Caco-2 (cell line): ENCODE data around the gene KLHL29. TPM values are rescaled to one million over a fixed set of nuclear protein-coding genes. Genes with fewer than 3 reads are reported as not detected.

Source experiments
- BruUV-seq: library from RNA; stranded (reverse); fragments of 400-500 nt; replicated peaks from 2 replicates; lab custom pipeline; 2021; lab: Mats Ljungman, UMichigan
- CTCF ChIA-PET: fragments of 300-600 bp; sonication (Branson Sonifier 250); formaldehyde crosslinking; loops from one replicate; lab custom pipeline; 2022; ENCODE audit warnings: antibody characterized with exemption; lab: Charles Lee
- POLR2A ChIA-PET: fragments of 300-600 bp; sonication (Branson Sonifier 250); formaldehyde crosslinking; loops from one replicate; lab custom pipeline; 2022; ENCODE audit warnings: antibody characterized with exemption; lab: Charles Lee
- DNase-seq, 2 experiments: peaks; one replicate each; pipeline versions ENCODE4 v3.0.0 to v3.0.0-alpha.2; 2020 to 2022
- H3K27me3 ChIP-seq: replicated peaks from 2 replicates; pipeline ENCODE4 v1.6.0; 2011; ENCODE audit warnings: low read length; ENCODE audit not compliant: control insufficient read depth, insufficient read depth
- H3K36me3 ChIP-seq: 2 replicates; pipeline ENCODE4 v1.5.1; 2011; ENCODE audit warnings: low read length; ENCODE audit not compliant: control insufficient read depth, insufficient read depth
- H3K4me1 ChIP-seq: fragments of 250-450 bp; sonication (Bioruptor Pico); 2 replicates; pipeline ENCODE4 v1.5.1; 2020; ENCODE audit warnings: mild to moderate bottlenecking
- H3K4me3 ChIP-seq: 2 replicates; pipeline ENCODE4 v1.5.1; 2011; ENCODE audit warnings: low read depth, mild to moderate bottlenecking, control low read depth, low read length
- H3K9me3 ChIP-seq: fragments of 250-450 bp; sonication (Bioruptor Pico); 2 replicates; pipeline ENCODE4 v1.5.1; 2020; ENCODE audit warnings: mild to moderate bottlenecking, moderate library complexity
- H3K27ac Mint-ChIP-seq: one replicate; pipeline ENCODE4 v1.8.0; 2022; ENCODE audit warnings: mixed read lengths; ENCODE audit not compliant: unreplicated experiment
- H3K27me3 Mint-ChIP-seq: one replicate; pipeline ENCODE4 v1.8.0; 2022; ENCODE audit warnings: mixed read lengths; ENCODE audit not compliant: insufficient read depth, unreplicated experiment
- H3K36me3 Mint-ChIP-seq: one replicate; pipeline ENCODE4 v1.8.0; 2022; ENCODE audit warnings: mild to moderate bottlenecking, mixed read lengths; ENCODE audit not compliant: insufficient read depth, unreplicated experiment
- H3K4me1 Mint-ChIP-seq: one replicate; pipeline ENCODE4 v1.8.0; 2022; ENCODE audit warnings: low read depth, mixed read lengths; ENCODE audit not compliant: unreplicated experiment
- H3K4me3 Mint-ChIP-seq: one replicate; pipeline ENCODE4 v1.8.0; 2022; ENCODE audit warnings: mild to moderate bottlenecking, moderate library complexity, mixed read lengths; ENCODE audit not compliant: unreplicated experiment
- H3K9me3 Mint-ChIP-seq: one replicate; pipeline ENCODE4 v1.8.0; 2022; ENCODE audit warnings: mixed read lengths; ENCODE audit not compliant: unreplicated experiment
- CTCF ChIP-seq, 2 experiments: fragments of 200-600 bp in 1 of 2; IDR thresholded peaks; 1 replicate in 1 of 2; 2 replicates in 1 of 2; pipeline versions ENCODE4 v1.5.1 to v1.8.0; 2011 to 2022; ENCODE audit warnings: antibody characterized with exemption in 1 of 2, control low read depth in 1 of 2, inconsistent platforms in 1 of 2, low read depth in 1 of 2, low read length in 1 of 2, mild to moderate bottlenecking in 1 of 2, moderate library complexity in 1 of 2; ENCODE audit not compliant: insufficient read depth in 1 of 2, severe bottlenecking in 1 of 2, unreplicated experiment in 1 of 2
- intact Hi-C: fragments of 100-400 bp; cut with micrococcal nuclease; formaldehyde crosslinking; loops from one replicate; pipeline ENCODE4 v1.10.0; 2022; ENCODE audit not compliant: unreplicated experiment
- total RNA-seq: library from RNA; stranded (reverse); gene quantifications from 2 replicates; pipeline ENCODE4 v1.2.3, GENCODE V29; 2022

KLHL29 gene
- total RNA-seq, 1 experiment from 2014 or later = 0.61 TPM

GRCh38 chr2:23356711-23357110, 28.3 kb upstream of the KLHL29 start:
- CTCF ChIA-PET = no interaction called here
- H3K4me1 ChIP-seq = peaks cover 10% of the 10 kb centered on the region
- Mint-ChIP-seq H3K27ac (no peak overlapping the region), H3K4me1 (peaks cover 12% of the 10 kb centered on the region), H3K36me3 (no peaks in the 10 kb centered on the region), H3K27me3 (peaks cover 17% of the 10 kb centered on the region), H3K9me3 (no peaks in the 10 kb centered on the region), H3K4me3 (no peak overlapping the region)
- H3K9me3 ChIP-seq = no peaks in the 10 kb centered on the region
- no peaks in the 10 kb centered on the region; the same call in none of the 2 replicates for H3K27me3 ChIP-seq
- no peaks in the 10 kb centered on the region for H3K36me3 ChIP-seq
- BruUV-seq = no TSS peak
- no peak overlapping the region for H3K4me3 ChIP-seq
- POLR2A ChIA-PET = no interaction called here
- intact Hi-C loops = no loop called here
- DNase-seq = no peak
- TF ChIP-seq CTCF (IDR thresholded peaks at IDR 0.05; ENCODE audit: insufficient read depth in 1 of 2, low read depth in 1 of 2, low read length in 1 of 2, severe bottlenecking in 1 of 2, unreplicated experiment in 1 of 2) = no peak

- H3K4me1 Mint-ChIP-seq = peaks cover 12% of the 10 kb centered on the region
- POLR2A ChIA-PET = no interaction called here
- no peaks in the 10 kb centered on the region for H3K9me3 Mint-ChIP-seq
- no peak for TF ChIP-seq CTCF (IDR thresholded peaks at IDR 0.05; ENCODE audit: insufficient read depth in 1 of 2, low read depth in 1 of 2, low read length in 1 of 2, severe bottlenecking in 1 of 2, unreplicated experiment in 1 of 2)
- CTCF ChIA-PET = no interaction called here
- intact Hi-C loops = no loop called here
- H3K9me3 ChIP-seq = no peaks in the 10 kb centered on the region
- no peak overlapping the region for H3K4me3 Mint-ChIP-seq
- H3K27me3 ChIP-seq = no peaks in the 10 kb centered on the region; the same call in 1 of the 2 replicates
- H3K36me3 ChIP-seq = no peaks in the 10 kb centered on the region
- H3K4me3 ChIP-seq = no peak overlapping the region
- peaks cover 13% of the 10 kb centered on the region for H3K27me3 Mint-ChIP-seq
- no TSS peak for BruUV-seq
- H3K4me1 ChIP-seq = peaks cover 10% of the 10 kb centered on the region
- no peak overlapping the region for H3K27ac Mint-ChIP-seq
- DNase-seq = peak in 1 of 2 experiments; percentile 13
- H3K36me3 Mint-ChIP-seq = no peaks in the 10 kb centered on the region
These were observed 25.1 kb upstream of the KLHL29 start for GRCh38 chr2:23359631-23360567.

GRCh38 chr2:23360571-23361125, 24.3 kb upstream of the KLHL29 start:
- BruUV-seq = no TSS peak
- H3K4me1 Mint-ChIP-seq = peaks cover 12% of the 10 kb centered on the region
- H3K36me3 Mint-ChIP-seq = no peaks in the 10 kb centered on the region
- no peak for TF ChIP-seq CTCF (IDR thresholded peaks at IDR 0.05; ENCODE audit: insufficient read depth in 1 of 2, low read depth in 1 of 2, low read length in 1 of 2, severe bottlenecking in 1 of 2, unreplicated experiment in 1 of 2)
- no peak overlapping the region for H3K4me3 Mint-ChIP-seq
- H3K9me3 Mint-ChIP-seq = no peaks in the 10 kb centered on the region
- no peak overlapping the region for H3K27ac Mint-ChIP-seq
- peaks cover 10% of the 10 kb centered on the region for H3K4me1 ChIP-seq
- ChIA-PET POLR2A (no interaction called here), CTCF (no interaction called here)
- no peaks in the 10 kb centered on the region for H3K9me3 ChIP-seq
- H3K4me3 ChIP-seq = no peak overlapping the region
- H3K27me3 ChIP-seq = no peaks in the 10 kb centered on the region; the same call in 1 of the 2 replicates
- DNase-seq = no peak
- intact Hi-C loops = no loop called here
- H3K36me3 ChIP-seq = no peaks in the 10 kb centered on the region
- H3K27me3 Mint-ChIP-seq = peaks cover 19% of the 10 kb centered on the region
